Measurements from ENCODE around the gene MGA.

- no peak for TF ChIP-seq POLR2A (IDR thresholded peaks at IDR 0.05; ENCODE audit: low read length)
- no peak for TF ChIP-seq GATA1 (IDR thresholded peaks at IDR 0.05; ENCODE audit: low read depth, low read length)
Observed at GRCh38 chr15:41822471-41822870, 162.3 kb downstream of the MGA start.
